Measurements from ENCODE around the gene CNTNAP2. TPM values are rescaled to one million over a fixed set of nuclear protein-coding genes. Genes with fewer than 3 reads are reported as not detected.

Gene CNTNAP2
- total and polyA plus RNA-seq, 2 of the 13 experiments (the other 11 are each of a cell fraction or from before 2014, with no cell fraction given) = 0.40 to 0.42 TPM

DNA sequence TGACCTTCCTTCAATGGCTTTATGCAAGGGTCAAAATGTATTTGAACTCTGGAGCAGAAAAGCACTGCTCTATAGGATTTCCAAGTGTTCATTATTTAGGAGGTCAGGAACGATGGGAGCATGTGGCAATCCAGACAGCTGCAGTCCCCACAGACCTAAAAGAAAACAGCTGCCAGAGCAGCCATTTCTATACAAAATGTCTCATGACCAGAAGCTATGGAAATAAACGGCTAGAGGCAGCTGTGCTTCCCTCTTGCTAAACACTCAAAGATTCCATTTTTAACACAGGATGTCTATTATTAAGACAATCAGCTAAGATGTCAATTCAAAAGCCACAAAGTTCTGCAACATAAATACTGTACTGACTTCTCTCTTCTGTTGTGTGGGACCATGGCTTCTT lies 1594.8 kb downstream of the CNTNAP2 start (continued):
- TF ChIP-seq, protein P1, sequence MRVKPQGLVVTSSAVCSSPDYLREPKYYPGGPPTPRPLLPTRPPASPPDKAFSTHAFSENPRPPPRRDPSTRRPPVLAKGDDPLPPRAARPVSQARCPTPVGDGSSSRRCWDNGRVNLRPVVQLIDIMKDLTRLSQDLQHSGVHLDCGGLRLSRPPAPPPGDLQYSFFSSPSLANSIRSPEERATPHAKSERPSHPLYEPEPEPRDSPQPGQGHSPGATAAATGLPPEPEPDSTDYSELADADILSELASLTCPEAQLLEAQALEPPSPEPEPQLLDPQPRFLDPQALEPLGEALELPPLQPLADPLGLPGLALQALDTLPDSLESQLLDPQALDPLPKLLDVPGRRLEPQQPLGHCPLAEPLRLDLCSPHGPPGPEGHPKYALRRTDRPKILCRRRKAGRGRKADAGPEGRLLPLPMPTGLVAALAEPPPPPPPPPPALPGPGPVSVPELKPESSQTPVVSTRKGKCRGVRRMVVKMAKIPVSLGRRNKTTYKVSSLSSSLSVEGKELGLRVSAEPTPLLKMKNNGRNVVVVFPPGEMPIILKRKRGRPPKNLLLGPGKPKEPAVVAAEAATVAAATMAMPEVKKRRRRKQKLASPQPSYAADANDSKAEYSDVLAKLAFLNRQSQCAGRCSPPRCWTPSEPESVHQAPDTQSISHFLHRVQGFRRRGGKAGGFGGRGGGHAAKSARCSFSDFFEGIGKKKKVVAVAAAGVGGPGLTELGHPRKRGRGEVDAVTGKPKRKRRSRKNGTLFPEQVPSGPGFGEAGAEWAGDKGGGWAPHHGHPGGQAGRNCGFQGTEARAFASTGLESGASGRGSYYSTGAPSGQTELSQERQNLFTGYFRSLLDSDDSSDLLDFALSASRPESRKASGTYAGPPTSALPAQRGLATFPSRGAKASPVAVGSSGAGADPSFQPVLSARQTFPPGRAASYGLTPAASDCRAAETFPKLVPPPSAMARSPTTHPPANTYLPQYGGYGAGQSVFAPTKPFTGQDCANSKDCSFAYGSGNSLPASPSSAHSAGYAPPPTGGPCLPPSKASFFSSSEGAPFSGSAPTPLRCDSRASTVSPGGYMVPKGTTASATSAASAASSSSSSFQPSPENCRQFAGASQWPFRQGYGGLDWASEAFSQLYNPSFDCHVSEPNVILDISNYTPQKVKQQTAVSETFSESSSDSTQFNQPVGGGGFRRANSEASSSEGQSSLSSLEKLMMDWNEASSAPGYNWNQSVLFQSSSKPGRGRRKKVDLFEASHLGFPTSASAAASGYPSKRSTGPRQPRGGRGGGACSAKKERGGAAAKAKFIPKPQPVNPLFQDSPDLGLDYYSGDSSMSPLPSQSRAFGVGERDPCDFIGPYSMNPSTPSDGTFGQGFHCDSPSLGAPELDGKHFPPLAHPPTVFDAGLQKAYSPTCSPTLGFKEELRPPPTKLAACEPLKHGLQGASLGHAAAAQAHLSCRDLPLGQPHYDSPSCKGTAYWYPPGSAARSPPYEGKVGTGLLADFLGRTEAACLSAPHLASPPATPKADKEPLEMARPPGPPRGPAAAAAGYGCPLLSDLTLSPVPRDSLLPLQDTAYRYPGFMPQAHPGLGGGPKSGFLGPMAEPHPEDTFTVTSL (CRISPR knock-in tag; IDR thresholded peaks at IDR 0.05; ENCODE audit: borderline replicate concordance) = no peak
- no peak for TF ChIP-seq RARG (CRISPR knock-in tag; IDR thresholded peaks at IDR 0.05; ENCODE audit: low read depth)
- TF ChIP-seq, protein P2, sequence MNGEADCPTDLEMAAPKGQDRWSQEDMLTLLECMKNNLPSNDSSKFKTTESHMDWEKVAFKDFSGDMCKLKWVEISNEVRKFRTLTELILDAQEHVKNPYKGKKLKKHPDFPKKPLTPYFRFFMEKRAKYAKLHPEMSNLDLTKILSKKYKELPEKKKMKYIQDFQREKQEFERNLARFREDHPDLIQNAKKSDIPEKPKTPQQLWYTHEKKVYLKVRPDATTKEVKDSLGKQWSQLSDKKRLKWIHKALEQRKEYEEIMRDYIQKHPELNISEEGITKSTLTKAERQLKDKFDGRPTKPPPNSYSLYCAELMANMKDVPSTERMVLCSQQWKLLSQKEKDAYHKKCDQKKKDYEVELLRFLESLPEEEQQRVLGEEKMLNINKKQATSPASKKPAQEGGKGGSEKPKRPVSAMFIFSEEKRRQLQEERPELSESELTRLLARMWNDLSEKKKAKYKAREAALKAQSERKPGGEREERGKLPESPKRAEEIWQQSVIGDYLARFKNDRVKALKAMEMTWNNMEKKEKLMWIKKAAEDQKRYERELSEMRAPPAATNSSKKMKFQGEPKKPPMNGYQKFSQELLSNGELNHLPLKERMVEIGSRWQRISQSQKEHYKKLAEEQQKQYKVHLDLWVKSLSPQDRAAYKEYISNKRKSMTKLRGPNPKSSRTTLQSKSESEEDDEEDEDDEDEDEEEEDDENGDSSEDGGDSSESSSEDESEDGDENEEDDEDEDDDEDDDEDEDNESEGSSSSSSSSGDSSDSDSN (CRISPR knock-in tag; IDR thresholded peaks at IDR 0.05) = no peak
- no peak for TF ChIP-seq TAF1 (CRISPR knock-in tag; IDR thresholded peaks at IDR 0.05)
- no peak for TF ChIP-seq SMYD3 (CRISPR knock-in tag; IDR thresholded peaks at IDR 0.05)
- no peak for TF ChIP-seq NBN (conservative IDR thresholded peaks at IDR 0.05)
